Epithelial cell of prostate (primary cell): ENCODE data around the gene IL17RE.

Experiments
- DNase-seq: peaks from one replicate; pipeline ENCODE4 v3.0.0-alpha.2; 2011; ENCODE audit warnings: low read depth, low spot score
- H3K27ac ChIP-seq: fragments of 450-650 bp; 2 replicates; pipeline ENCODE4 v1.5.1; 2017; ENCODE audit warnings: mild to moderate bottlenecking

Gene IL17RE

DNA sequence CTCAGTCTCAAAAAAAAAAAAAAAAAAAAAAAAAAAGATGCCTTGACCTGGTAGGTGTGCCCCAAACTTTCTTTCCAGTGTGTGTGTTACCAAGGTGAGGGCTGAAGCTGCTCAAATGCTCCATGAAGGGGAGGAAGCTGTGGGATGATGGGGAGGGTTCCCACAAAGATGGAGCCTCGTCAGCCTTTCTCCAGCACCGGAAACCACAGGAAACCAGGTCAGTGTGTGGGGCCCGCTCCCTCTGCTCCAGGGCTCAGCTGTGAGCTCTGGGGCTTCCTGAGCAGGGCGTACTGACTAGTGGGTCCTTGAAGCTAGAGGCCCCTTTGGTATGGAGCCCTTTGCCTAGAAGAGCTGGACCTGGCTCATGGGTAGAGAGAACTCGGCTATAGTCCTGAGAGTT is 681 bp upstream of the IL17RE start:
- no peak overlapping the region for H3K27ac ChIP-seq

DNA sequence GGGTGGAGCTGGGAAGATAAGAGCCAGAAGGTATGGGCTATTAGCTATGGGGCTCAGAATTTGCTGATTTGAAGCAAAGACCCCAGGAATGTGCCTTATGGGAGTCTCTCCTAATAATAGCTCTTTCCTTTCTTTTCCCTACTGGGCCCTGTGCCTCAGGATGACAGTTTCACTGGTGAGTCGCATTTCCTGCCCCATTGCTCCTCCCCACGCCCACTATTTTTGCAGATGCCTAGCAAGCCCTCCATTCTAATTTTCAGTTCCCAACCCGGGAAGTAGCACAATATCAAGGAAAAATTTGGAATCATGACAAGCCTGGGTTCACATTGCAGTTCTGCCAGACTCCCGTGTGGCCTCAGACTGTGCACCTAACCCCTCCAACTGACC is 583 bp downstream of the IL17RE start:
- DNase-seq = no peak
- peak overlapping the region; percentile 51 for H3K27ac ChIP-seq

More for the DNA sequence above, 681 bp upstream of the IL17RE start:
- DNase-seq = no peak

DNA sequence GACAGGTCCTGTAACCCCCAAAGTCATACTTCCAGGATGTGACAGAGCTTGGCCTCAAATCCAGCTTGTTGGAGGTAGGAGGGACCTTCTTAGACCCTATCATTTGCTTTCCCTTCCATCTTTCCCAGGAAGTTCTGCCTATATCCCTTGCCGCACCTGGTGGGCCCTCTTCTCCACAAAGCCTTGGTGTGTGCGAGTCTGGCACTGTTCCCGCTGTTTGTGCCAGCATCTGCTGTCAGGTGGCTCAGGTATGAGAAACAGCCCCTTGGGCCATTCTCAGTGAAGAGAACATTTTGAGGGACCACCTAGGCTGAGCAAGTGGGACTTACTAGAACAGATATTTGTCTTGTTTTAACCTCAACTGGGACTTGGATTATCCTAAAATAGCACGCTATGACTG is 1.3 kb downstream of the IL17RE start:
- no peak overlapping the region for H3K27ac ChIP-seq

DNA sequence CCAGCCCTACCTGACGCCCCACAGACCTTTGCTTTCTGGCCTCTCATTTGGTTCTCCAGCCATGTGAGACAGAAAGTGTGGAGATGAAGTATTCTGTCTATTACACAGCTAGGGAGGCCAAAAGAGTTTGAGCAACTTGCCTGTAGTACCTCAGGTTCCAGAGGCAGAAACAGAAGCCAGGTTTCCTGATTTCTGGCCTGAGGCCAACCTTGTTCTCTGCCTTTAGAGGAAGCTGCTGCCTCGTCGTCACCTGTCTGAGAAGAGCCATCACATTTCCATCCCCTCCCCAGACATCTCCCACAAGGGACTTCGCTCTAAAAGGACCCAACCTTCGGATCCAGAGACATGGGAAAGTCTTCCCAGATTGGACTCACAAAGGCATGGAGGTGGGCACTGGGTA is 3.8 kb downstream of the IL17RE start:
- no peak overlapping the region for H3K27ac ChIP-seq
- no peak for DNase-seq

More for the DNA sequence above, 1.3 kb downstream of the IL17RE start:
- DNase-seq = no peak

DNA sequence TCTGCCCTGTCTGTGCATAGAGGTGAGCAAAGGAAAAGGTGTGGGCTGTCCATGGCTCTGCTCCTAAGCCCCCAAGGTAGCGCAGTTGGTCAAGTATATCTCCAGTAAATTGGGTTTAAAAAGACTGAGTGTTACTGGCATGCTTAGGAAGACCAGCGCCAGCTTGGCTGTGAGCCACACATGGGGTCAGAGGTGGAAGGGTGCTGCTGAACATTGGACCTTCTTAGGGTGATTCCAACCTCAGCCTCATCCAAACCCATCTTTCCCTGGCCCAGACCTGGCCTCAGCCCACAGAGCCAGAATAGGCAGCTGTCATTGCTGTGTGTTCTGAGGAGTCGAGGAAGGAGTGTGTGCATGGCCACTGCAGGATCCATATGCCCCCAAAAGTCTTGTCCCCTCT is 5.6 kb downstream of the IL17RE start:
- no peak overlapping the region for H3K27ac ChIP-seq
- no peak for DNase-seq

DNA sequence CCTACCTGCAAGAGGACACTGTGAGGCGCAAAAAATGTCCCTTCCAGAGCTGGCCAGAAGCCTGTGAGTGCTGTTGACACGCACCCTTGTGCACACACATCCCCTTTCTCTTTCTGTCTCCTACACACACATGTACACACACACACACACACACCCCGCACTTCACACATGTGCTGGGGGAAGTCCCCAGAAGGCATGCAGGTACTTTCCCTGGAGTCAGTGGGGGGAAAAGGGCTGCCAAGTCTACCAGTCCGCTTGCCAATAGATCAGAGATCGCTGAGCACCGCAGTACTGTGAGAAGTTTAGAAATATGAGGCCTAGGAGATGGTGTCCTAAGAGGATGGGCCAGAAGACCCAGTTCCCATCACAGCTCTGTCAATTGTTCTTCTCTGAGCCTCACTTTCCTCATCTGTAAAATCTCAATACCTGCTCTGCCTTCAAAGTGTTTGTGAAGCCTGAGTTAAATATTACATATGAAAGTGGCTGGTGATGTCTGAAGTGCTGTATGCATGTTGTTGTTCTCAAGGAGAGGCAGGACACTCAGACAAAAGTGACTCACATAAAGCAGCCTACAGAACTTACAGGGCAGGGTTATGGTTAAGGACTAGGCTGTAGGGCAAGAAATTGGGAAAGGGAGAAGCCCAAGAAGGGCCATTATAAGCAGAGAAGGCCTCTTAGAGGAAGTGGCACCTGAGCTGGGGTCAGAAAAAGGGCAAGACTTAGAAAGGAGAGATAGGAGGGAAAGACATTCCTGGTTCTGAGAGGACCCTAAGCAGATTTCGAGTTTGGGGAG is 6.8 kb downstream of the IL17RE start:
- DNase-seq = no peak
- H3K27ac ChIP-seq = no peak overlapping the region

DNA sequence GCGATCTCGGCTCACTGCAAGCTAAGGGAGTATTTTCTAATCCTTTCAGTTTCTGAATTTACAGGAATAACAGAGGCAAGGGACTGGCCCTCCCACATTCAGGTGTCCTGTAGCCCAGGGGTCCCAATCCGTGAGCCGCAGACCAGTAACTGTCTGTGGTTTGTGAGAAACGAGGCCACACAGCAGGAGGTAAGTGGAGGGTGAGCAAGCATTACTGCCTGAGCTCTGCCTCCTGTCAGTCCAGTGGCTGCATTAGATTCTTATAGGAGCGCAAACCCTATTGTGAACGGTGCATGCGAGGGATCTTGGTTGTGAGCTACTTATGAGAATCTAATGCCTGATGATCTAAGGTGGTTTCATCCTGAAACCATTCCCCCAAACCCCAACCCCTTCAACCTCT is 9.2 kb downstream of the IL17RE start:
- no peak for DNase-seq

DNA sequence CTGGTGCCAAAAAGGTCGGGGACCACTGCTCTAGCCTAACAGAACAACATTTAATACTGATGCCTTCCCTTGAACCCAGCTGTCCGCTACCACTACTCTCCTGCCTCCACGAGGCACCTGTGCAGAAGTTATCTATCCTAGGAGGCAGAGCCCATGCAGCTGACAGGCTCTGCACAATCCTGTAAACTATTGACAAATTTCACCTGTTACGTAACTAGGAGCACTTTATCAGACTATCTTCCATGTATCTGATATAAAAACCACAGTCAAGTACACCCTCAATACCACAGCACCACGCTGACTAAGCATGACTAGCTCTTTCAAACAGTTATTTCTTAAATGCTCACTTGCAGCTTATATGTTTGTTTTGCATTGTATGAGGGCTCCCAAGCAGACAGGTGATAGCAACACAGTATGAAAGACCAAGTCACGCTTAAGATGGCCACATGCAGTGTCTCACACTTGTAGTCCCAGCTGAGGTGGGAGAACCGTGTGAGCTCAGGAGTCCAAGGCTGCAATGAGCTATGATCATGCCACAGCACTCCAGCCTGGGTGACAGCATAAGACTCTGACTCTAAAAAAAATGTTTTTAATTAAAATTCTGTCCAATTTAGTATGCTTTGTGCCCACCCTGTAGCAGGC is 9.8 kb downstream of the IL17RE start:
- H3K27ac ChIP-seq = no peak overlapping the region
- DNase-seq = peak; percentile 54

More for the DNA sequence above, 9.2 kb downstream of the IL17RE start:
- no peak overlapping the region for H3K27ac ChIP-seq

DNA sequence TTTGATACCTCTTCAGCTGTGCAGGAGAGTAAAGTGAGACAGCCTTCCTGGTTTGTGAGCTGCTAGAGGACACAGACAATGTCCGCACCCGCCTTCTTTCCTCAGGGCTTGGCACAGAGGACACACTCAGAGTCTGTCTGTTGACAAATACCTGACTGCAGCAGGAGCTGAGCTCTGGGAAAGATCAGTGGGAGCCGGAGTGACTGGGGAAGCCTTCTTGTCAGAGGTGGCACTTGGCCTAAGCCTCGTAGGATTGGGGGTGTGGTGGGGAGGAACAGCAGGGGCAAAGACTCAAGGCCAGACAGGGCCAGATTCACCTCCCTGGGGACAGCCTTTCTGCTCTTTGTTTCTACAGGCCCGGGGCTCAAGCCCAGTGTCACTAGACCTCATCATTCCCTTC is 11.0 kb downstream of the IL17RE start:
- peak overlapping the region; percentile 15 for H3K27ac ChIP-seq
- no peak for DNase-seq

DNA sequence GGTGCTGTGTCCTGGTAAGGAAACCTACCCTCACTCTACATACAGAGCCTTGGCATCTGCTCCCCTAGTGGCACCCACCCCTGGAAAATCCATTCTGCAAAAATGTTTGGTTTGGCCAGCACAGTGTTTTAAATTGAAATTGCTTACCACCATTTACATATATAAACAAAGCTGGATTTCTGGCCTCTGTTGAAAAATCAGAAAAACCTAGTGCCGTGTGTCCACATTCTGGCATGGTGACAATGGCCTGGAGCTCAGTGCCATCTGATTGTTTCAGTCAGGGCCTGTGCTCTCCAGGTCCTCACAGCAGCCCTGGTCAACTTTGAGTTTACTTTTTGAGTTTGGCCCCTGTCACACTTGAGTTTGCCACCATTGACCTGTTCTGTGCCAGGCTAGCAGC is 11.4 kb downstream of the IL17RE start:
- H3K27ac ChIP-seq = peak overlapping the region; percentile 15
- DNase-seq = no peak

DNA sequence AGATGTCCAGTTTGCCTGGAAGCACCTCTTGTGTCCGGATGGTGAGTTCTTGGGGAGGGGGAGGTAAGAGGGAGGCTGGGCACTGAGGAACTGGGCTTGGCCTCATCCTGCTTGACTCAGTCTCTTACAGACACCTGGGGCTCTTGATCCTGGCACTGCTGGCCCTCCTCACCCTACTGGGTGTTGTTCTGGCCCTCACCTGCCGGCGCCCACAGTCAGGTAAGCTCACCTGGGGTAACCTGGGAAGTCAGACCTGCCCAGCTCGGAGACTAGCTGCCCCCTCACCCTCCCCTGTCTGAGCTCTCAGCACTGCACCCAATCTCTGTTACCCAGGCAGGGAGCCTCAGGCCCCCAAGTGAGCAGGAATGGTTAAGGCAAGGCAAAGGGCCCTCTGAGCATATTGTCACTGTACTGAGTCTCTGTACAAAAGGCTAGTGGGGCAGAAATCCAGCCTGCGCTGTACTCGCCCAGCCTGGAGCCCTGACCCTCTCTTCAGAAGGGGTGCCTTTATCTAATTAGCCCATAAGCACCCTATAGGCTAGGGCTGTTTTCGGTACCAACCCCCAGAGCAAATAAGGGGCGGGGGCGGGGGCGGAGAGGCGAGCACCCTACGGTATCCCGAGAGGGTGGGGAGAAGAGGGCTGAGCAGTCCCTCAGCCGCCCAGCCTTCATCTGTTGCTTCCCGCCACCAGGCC is 12.1 kb downstream of the IL17RE start:
- H3K27ac ChIP-seq = no peak overlapping the region
- DNase-seq = no peak

DNA sequence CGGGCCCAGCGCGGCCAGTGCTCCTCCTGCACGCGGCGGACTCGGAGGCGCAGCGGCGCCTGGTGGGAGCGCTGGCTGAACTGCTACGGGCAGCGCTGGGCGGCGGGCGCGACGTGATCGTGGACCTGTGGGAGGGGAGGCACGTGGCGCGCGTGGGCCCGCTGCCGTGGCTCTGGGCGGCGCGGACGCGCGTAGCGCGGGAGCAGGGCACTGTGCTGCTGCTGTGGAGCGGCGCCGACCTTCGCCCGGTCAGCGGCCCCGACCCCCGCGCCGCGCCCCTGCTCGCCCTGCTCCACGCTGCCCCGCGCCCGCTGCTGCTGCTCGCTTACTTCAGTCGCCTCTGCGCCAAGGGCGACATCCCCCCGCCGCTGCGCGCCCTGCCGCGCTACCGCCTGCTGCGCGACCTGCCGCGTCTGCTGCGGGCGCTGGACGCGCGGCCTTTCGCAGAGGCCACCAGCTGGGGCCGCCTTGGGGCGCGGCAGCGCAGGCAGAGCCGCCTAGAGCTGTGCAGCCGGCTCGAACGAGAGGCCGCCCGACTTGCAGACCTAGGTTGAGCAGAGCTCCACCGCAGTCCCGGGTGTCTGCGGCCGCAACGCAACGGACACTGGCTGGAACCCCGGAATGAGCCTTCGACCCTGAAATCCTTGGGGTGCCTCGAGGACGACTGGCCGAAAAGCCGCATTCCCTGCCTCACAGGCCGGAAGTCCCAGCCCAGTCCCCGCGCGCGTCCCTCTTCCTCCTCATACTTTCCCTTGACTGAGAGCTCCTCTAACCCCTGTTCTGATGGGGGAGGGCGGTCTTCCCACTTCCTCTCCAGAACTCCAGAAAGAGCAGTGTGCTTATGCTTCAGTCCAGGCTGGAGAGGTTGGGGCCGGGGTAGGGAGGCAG is 12.8 kb downstream of the IL17RE start:
- no peak for DNase-seq
- peak overlapping the region; percentile 61 for H3K27ac ChIP-seq

DNA sequence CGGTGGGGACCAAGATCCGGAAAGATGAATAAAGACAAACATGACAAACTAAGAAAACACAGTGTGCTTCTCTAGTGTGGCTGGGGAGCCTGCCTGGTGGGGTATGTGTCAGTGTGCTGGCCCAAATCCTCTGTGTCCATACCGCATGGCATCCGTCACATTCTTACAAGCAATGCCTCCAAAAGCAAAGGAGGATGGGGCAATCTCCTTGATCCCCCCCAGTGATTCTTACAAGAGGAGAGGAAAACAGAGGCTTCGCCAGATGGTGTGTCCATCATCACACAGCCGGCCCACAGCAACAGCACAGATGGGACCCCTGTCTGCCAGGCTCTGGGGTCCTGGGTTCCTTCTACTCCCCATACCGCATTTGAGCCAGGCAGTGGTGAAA is 13.7 kb downstream of the IL17RE start:
- no peak for DNase-seq

DNA sequence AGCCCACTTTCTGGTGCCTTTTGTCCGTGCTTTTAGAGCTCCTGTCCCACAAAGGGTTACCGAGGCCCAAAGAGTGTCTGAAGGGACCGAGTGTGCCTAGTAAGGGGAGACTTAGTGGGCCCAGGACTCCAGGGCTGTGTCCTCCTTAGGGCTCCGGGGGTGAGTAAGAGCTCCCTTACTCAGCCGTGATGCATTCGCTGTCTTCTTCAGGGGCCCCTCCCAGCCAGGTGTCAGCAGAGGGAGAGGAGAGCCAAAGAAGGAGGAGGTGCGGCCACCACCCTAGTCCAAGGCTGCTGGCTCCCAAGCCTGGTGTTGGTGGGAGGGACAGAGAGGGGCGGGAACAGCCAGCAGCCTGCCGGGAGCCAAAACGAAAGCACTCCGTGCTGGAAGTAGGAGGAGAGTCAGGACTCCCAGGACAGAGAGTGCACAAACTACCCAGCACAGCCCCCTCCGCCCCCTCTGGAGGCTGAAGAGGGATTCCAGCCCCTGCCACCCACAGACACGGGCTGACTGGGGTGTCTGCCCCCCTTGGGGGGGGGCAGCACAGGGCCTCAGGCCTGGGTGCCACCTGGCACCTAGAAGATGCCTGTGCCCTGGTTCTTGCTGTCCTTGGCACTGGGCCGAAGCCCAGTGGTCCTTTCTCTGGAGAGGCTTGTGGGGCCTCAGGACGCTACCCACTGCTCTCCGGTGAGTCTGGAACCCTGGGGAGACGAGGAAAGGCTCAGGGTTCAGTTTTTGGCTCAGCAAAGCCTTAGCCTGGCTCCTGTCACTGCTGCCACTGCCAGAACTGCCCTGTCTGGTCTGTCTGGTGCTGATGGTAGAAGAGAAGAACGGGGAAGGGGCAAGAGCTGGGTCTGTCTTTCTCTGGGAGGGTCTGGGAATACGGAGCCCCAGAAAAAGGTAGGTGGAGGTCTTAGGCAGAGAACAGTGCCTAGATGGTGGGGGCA is 14.4 kb downstream of the IL17RE start, which contains the start of gene IL17RC:
Gene IL17RC (plus strand): TSS at position 365 of the 947 bp plus-strand sequence. CDS start 218 bp downstream, at position 583.
- DNase-seq = peak; percentile 92
- H3K27ac ChIP-seq = peak within 1 kb of the TSS; percentile 61

More for the DNA sequence above, 13.7 kb downstream of the IL17RE start:
- peak overlapping the region; percentile 61 for H3K27ac ChIP-seq

DNA sequence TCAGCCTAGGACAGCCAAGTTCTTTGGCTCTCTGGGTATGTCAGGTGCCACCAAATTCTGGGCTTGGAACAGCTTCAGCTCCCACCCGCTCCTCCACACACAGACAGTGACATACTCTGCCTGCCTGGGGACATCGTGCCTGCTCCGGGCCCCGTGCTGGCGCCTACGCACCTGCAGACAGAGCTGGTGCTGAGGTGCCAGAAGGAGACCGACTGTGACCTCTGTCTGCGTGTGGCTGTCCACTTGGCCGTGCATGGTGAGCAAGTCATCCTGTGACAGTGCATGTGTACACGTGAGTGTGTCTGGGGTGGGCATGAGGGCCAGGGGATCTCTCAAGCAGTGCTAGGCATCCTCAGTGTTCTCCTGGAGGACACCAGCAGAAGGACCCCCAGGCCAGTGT is 15.2 kb downstream of the IL17RE start:
- DNase-seq = no peak
- H3K27ac ChIP-seq = no peak overlapping the region

DNA sequence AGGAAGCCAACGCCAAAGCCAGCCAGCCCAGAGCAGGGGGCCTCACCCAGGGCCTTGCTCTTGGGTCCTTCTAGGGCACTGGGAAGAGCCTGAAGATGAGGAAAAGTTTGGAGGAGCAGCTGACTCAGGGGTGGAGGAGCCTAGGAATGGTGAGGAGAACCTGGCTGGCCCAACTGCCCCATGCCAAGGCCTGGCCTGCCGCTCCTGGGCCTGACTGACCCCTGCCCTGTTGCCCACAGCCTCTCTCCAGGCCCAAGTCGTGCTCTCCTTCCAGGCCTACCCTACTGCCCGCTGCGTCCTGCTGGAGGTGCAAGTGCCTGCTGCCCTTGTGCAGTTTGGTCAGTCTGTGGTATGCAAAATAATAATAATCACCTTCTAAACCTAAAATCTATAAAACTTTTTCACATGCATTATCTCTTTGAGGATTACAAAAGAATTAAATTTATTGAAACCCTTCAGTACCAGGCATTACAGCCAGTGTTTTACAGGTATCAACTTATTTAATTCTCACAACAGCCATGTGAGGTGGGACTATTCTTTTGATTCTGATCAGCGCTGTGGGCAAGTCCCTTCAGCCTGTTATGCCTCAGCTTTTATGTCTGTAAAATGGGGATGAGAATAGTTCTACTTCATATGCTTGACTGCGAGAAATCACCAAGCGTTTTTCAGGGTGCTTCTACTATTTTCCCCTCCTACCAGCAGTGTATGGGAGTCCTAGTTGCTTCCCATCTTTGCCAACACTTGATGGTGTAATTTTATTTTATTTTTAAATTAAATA is 15.8 kb downstream of the IL17RE start:
- no peak overlapping the region for H3K27ac ChIP-seq

DNA sequence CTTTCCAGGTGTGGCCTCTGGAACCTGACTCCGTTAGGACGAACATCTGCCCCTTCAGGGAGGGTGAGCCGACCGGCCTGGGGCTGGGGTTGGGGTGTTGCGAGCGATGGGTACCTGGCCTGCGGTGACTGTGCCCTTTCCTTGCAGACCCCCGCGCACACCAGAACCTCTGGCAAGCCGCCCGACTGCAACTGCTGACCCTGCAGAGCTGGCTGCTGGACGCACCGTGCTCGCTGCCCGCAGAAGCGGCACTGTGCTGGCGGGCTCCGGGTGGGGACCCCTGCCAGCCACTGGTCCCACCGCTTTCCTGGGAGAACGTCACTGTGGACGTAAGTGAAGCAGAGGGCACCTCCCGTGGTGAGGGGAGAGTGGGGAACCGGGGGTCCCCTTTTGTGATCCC is 25.5 kb downstream of the IL17RE start:
- DNase-seq = no peak
- H3K27ac ChIP-seq = no peak overlapping the region

More for the DNA sequence above, 15.8 kb downstream of the IL17RE start:
- no peak for DNase-seq

DNA sequence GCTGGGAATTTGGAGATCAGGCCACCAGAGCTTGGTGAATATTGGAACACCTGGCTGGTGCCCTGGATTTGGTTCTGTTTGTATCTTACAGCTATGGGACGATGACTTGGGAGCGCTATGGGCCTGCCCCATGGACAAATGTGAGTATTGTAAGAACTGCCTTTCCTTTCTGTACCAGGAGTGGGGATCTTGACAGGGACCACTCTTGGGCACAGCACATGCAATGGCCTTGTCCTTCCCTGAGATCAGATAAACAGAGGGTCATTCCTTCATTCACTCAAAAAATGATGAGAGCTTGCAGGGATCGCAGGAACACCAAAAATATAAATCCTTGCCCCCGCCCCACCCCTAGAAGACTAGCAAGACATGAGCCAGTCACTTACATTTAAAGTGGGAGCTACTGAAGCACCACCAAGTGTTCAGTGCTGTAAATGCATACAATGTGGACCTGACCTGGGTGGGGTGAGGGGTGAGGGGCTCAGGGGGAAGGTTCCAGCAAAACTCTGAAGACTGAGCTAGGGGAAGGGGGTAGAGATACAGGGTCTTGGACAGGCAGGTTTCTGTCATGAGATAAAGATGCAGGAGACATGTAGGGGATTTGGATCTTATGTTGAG is 28.3 kb downstream of the IL17RE start:
- H3K27ac ChIP-seq = no peak overlapping the region

More for the DNA sequence above, 28.3 kb downstream of the IL17RE start:
- no peak for DNase-seq
